ENCODE results near the gene KIF25.
"Not testable (repeated sequence)": the region's sequence is repeated elsewhere in the genome, so short reads cannot be mapped to it uniquely, and the experiment has no call there.

Gene KIF25

DNA sequence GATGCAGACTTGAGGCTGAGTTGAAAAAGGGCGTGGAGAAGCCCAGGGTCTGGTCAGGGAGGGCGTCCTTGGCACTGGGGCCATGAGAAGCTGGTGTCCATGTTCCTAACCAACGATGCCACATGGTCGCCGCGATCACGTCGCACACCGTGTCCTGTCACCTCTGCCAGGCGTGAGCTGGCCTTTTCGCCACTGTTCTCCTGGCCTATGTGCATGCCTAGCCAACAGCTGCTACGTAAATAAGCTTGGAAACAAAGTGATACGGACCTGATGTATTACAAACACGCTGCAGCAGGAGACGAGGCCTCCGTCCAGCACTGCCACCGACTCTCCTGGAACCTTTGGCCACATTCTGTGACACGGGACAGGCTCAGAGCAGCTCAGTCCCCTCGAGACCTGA, 22.0 kb upstream of the KIF25 start:
- FAIRE-seq, result no peak

GRCh38 chr6:167976116-167976657, 21.3 kb upstream of the KIF25 start:
- FAIRE-seq, result not testable (repeated sequence)

DNA sequence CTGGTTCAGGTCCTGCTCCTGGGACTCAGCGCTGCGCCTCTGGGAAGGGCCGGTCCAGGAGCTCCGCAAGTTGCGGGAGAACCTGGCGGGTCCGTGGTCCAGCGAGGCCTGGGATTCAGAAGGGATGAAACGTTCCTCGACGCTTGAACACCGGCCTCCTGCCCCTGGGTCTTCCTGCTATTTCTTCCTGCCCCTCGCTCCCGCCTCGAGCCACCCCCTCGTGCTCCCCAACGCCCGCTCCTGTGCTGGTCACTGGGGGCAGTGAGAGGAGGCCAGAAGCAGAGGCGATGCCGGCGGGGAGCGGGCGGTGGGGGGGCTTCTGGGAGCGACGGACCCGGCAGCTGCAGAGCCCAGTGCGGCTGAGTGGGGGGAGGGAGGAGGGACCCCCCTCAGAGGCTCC, 20.8 kb upstream of the KIF25 start:
- FAIRE-seq, result no peak

GRCh38 chr6:167977717-167978467, 19.6 kb upstream of the KIF25 start:
- FAIRE-seq, result no peak

- FAIRE-seq, result no peak
Observed at GRCh38 chr6:167978607-167979006, 18.9 kb upstream of the KIF25 start.

DNA sequence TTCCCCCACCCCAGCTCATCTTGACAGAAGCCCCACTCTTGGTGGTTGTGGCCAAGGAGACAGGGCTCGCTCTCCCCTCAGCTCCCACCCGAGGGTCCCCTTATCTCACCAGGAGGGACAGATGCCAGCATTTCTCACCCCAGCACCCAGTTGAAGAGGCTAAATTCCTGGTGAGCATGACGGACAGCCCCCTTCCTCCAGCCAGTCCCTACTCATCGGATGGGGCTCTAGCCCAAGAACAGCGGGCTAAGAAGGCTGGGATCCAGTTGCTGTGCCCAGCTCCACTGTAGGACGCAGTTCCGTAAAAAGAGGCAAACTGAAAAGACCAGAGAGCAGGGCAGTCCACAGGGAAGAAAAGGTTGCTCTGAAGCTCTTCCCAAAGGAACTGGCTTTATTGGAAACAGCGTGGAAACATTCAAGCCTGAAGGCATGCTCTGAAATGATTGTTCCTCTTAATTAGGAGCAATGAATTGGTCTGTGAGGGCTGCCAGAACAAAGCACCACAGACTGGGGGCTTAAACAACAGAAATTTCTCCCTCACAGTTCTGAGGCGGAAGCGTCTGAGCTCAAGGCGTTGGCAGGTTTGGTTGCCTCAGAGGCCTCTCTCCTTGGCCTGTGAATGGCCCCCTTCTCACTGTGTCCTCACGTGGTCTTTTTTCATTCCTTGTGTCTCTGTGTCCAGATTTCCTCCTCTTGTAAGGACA, 17.9 kb upstream of the KIF25 start:
- no peak for FAIRE-seq

GRCh38 chr6:167980911-167981580, 16.4 kb upstream of the KIF25 start:
- FAIRE-seq, result no peak

- FAIRE-seq, result no peak
Observed at GRCh38 chr6:167981916-167982462, 15.5 kb upstream of the KIF25 start.

- no peak for FAIRE-seq
Observed at GRCh38 chr6:167984144-167984719, 13.2 kb upstream of the KIF25 start.

DNA sequence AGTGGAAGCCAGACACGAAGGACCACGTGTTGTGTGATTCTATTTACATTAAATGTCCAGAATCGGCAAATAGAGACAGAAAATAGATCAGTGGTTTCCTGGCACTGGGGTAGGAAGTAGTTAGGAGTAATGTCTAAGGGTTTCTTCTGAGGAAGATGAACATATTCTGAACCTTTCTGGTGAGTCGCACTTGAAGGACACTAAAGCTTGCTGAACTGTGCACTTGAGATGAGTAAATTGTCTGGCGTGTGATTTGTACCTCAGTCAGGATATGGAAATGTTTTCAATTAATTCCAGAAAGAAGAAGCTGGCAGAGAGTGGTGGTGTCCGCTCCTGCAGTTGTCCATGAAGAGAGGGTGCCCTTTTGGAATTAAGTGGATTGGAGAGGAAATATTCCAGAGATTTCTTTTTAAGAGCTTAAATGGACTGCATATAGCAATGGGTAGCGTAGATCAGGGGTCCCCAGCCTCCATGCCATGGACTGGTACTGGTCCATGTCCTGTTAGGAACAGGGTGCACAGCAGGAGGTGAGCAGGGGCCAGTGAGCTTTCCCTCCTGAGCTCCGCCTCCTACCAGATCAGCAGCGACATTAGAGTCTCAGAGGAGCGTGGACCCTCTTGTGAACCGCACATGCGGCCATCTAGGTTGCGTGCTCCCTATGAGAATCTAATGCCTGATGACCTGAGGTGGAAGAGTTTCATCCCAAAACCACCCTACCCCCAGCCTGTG, 12.4 kb upstream of the KIF25 start:
- no peak for FAIRE-seq

DNA sequence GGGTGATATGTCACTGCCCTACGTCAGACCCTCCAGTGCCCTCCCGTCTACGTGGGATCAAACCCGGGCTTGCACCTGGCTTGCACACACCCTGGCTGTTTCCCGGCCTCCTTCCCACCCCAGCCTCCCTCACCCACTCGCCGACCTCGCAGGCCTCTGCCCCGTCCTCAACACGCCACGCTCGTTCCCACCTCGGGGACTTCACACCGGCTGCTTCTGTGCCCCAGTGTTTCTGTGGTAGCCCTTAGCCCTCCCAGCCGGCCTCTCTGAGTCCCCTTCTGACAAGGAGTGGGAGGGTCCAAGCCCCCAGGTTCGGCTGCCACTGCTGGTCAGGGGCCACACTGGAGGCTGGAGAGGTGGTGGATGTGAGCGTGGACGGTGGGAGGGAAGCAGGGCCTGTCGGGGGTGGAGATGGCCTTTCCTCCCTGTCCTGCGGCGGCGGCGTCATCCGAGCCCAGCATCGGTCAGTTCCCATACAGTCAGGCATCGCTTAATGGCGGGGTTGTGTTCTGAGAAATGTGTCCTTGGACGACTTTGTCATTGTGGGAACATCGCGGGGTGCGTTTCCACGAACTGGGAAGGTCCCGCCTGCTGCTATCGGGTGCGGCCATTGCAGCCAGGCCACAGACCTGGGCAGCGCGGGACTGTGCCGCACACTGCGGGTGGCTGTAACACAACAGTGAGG, 11.4 kb upstream of the KIF25 start:
- FAIRE-seq, result no peak

GRCh38 chr6:167987396-167988153, 9.9 kb upstream of the KIF25 start:
- FAIRE-seq, result no peak

GRCh38 chr6:167988154-167988495, 9.3 kb upstream of the KIF25 start:
- FAIRE-seq, result no peak

DNA sequence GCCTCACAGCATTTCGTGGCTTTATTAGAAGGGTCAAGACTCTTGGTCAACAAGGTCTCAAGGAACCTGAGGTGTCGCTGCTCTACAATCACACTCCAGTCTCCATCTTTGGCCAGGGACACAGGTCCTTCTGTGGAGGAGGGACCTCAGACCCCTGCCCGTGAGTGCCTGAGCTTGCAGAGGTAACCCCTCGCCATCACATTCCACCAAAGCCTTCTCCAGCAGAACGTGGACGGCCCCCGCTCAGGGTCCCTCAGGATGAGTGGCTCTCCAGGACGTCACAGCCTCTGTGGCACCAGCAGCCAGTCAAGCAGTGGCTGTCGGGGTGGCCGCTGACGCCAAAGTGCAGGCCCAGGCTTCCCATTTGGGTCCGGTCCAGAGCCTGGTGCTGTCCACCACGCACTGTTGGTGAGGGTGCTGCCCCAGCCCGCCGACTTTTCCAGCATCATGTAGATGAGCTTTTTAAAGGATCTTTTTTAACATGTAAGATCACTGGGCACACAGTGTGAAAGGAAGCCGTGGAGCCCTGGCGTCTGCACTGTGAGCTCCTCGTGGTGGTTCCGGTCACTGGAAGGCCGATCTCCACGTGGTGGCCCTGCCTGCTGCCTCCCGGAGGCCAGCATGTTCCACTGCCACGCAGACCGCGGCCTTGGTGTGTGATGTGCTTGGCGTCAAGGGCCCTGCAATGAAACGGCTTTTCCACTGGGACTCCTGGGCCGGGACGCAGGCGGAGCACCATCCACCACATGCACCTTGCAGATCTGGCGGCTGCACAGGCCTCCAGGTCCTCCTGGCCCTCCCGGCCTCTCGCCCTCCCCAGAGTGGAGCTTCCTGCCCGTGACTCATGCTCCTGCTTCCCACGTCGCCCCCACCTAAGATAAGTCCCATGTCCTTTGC, 8.3 kb upstream of the KIF25 start:
- no peak for FAIRE-seq

DNA sequence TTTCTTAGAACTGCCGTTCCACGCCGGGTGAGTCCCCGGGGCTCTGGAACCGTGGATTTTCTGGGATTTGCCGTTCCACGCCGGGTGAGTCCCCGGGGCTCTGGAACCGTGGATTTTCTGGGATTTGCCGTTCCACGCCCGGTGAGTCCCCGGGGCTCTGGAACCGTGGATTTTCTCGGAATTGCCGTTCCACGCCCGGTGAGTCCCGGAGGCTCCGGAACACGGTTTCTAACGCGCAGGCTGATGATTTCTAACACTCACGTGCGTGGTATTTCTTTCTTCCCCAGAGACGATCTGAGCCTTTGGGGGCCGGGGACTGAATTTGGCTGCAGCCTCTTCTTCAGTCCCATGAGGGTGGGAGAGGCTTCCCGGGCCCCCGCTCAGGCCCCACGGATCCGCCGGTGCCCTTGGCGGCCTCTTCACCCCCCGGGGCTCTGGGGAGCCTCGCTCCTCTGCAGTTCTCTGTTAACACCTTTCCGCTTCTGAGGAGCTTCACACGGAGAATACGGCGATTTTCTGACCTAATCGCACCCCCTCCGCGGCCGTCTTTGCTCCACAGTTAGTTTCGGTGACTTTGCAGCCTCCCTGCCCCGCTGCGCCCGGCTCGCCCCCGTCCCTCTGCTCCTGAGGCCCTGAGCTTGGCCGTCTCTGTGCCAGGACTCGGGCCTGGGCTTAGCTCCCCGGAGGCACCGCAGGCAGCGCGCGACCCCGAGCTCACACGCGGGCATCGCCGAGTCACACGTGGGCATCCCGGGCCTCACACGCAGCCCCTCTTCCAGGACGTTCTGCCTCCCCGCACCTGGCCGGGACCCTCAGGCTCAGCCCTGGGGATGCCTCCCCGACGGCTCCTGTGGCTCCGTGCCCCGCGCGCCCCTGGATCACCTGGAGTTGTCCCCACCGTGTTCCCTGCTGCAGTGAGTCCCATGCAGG, 7.2 kb upstream of the KIF25 start:
- FAIRE-seq, result no peak

- FAIRE-seq, result no peak
Observed at GRCh38 chr6:167993169-167993568, 4.3 kb upstream of the KIF25 start.

DNA sequence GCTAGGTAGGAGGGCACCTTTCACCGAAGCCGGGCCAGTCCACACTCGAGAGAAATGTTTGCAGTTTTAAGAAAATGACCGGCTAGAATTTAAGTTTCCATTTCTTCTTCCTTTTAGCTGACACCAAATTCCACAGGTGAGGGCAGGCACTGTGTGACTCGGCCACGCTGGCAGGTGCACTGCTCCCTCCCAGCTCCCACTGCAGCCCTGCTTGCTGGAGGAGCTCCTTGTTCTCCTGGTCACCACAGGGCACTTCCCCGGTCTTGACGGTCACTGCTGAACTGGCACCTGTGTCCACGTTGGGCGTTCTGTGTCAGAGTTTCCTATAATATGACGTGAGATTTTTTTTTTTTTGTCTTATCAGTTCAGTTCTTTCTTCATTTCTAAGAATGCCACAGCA, 3.6 kb upstream of the KIF25 start:
- FAIRE-seq, result no peak

DNA sequence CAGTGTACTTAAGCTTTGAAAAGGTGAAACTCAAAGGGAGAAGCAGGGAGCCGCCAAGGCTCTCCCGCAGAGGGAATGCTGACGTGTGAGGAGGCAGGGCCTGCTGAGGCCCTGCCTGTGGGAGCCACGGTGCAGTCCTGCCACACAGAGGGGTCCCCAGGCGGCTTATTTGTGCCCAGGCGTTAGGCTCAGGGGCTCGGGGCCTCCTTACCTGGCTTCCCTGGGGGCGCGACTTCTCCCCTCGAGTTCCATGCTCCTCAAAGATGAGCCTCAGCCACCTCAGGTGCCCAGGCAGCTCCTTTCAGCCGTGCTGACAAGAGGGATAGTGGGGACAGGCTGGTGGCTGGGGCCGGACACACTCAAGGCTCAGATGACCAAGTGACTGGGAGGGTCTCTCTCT, 2.2 kb upstream of the KIF25 start:
- FAIRE-seq, result no peak

GRCh38 chr6:167995731-167996151, 1.7 kb upstream of the KIF25 start:
- no peak for FAIRE-seq

Measured in TTC549 (cell line).